PC-3 (cell line): ENCODE measurements around the gene UNC93B1. TPM values are rescaled to one million over a fixed set of nuclear protein-coding genes. Genes with fewer than 3 reads are reported as not detected.
"Not testable (repeated sequence)": the region's sequence is repeated elsewhere in the genome, so short reads cannot be mapped to it uniquely, and the experiment has no call there.

ENCODE experiments used
- ATAC-seq: fragments of 200-7000 bp; cut with Tn5 transposase; 2 replicates; pipeline ENCODE4 v1.9.1; 2020; ENCODE audit warnings: mild to moderate bottlenecking, moderate library complexity
- BruUV-seq: library from RNA; stranded (reverse); fragments of 400-500 nt; replicated peaks from 2 replicates; lab custom pipeline; 2021; lab: Mats Ljungman, UMichigan
- CTCF ChIA-PET: fragments of 300-600 bp; sonication (Branson Sonifier 250); formaldehyde crosslinking; loops from one replicate; lab custom pipeline; 2022; ENCODE audit warnings: antibody characterized with exemption; lab: Charles Lee
- POLR2A ChIA-PET: fragments of 300-600 bp; sonication (Branson Sonifier 250); formaldehyde crosslinking; loops from one replicate; lab custom pipeline; 2022; ENCODE audit warnings: antibody characterized with exemption; ENCODE audit not compliant: unreplicated experiment; lab: Charles Lee
- DNase-seq: peaks from one replicate; pipeline ENCODE4 v3.0.0-alpha.2; 2015
- H2AFZ ChIP-seq: fragments of 300-600 bp; sonication (generic); 2 replicates; pipeline ENCODE4 v1.6.0; 2016; ENCODE audit warnings: antibody characterized with exemption, low read length
- H3F3A ChIP-seq: fragments of 300-600 bp; sonication (generic); one replicate; pipeline ENCODE4 v1.6.0; 2017; ENCODE audit warnings: antibody characterized with exemption, low read length, control low read depth, mild to moderate bottlenecking; ENCODE audit not compliant: unreplicated experiment
- H3K27ac ChIP-seq: fragments of 300-600 bp; sonication (generic); 2 replicates; pipeline ENCODE4 v1.5.1; 2016; ENCODE audit warnings: mild to moderate bottlenecking, low read length
- H3K27me3 ChIP-seq: fragments of 300-600 bp; sonication (generic); 2 replicates; pipeline ENCODE4 v1.6.1; 2016; ENCODE audit warnings: low read length, mixed read lengths
- H3K36me3 ChIP-seq: fragments of 300-600 bp; sonication (generic); 2 replicates; pipeline ENCODE4 v1.6.1; 2016; ENCODE audit warnings: low read depth, mixed run types, low read length, mixed read lengths
- H3K4me1 ChIP-seq: fragments of 300-600 bp; sonication (generic); 2 replicates; pipeline ENCODE4 v1.5.1; 2016; ENCODE audit warnings: low read length; ENCODE audit not compliant: insufficient read depth
- H3K4me2 ChIP-seq: fragments of 300-600 bp; sonication (generic); 2 replicates; pipeline ENCODE4 v1.6.0; 2016; ENCODE audit warnings: low read length
- H3K4me3 ChIP-seq: fragments of 300-600 bp; sonication (generic); 2 replicates; pipeline ENCODE4 v1.5.1; 2016; ENCODE audit warnings: mild to moderate bottlenecking, low read length, mixed read lengths
- H3K79me2 ChIP-seq: fragments of 300-600 bp; sonication (generic); 2 replicates; pipeline ENCODE4 v1.6.1; 2017; ENCODE audit warnings: low read length, mixed read lengths
- H3K9ac ChIP-seq: fragments of 300-600 bp; sonication (generic); 2 replicates; pipeline ENCODE4 v1.6.0; 2016; ENCODE audit warnings: mild to moderate bottlenecking, low read length
- H3K9me2 ChIP-seq: fragments of 300-600 bp; sonication (generic); replicated peaks from 2 replicates; pipeline ENCODE4 v1.6.1; 2016; ENCODE audit warnings: mixed run types, low read length, mixed read lengths
- H3K9me3 ChIP-seq: fragments of 300-600 bp; sonication (generic); 2 replicates; pipeline ENCODE4 v1.6.1; 2016; ENCODE audit warnings: low read length, mixed read lengths
- H4K20me1 ChIP-seq: fragments of 300-600 bp; sonication (generic); 2 replicates; pipeline ENCODE4 v1.6.1; 2016; ENCODE audit warnings: low read length, mixed read lengths
- EZH2 ChIP-seq: fragments of 300-600 bp; sonication (generic); IDR thresholded peaks from one replicate; pipeline ENCODE4 v1.6.1; 2017; ENCODE audit warnings: antibody characterized with exemption, mild to moderate bottlenecking, low read length; ENCODE audit not compliant: unreplicated experiment
- EZH2phosphoT487 ChIP-seq: fragments of 300-600 bp; sonication (generic); IDR thresholded peaks from 2 replicates; pipeline ENCODE4 v1.6.1; 2018; ENCODE audit warnings: mild to moderate bottlenecking, antibody characterized with exemption, low read length, borderline replicate concordance
- intact Hi-C: fragments of 100-400 bp; cut with micrococcal nuclease; formaldehyde crosslinking; loops from 2 replicates; pipeline ENCODE4 v1.9.0; 2023
- total RNA-seq: library from RNA; depleted of rRNA; stranded (reverse); fragments of >200 nt; gene quantifications from 2 replicates; pipeline ENCODE4 v1.2.3, GENCODE V29; 2014
- TF ChIP-seq, protein P1 (sequence below): fragments of 300-600 bp; sonication (generic); conservative IDR thresholded peaks from 2 replicates; pipeline ENCODE4 v1.5.1; 2017; ENCODE audit warnings: antibody characterized with exemption, low read depth, mild to moderate bottlenecking, low read length

The UNC93B1 gene
- total RNA-seq, 1 experiment from 2014 or later = 66.8 TPM

DNA sequence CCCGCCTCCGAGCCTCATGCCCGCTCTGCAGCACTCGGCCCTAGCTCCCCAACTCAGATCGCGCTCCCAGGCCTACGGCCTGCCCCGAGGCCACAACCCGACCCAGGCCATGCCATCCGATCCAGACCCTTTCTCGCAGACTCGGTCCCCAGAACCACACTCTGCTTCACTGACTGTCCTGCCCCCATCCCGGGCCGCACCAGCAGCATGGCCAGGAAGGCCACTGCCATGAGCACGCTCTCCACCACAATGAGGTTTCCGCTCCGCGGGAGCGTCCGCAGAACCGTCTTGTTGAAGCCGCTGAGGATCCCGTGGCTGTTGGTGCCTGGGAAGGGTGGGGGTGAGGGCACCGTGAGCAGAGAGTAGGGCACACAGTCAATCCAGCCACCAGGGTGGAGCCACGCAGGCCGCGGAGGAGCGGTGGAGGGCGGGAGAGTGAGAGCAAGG lies 6.4 kb downstream of the UNC93B1 start:
- CTCF ChIA-PET = interaction anchor here (0.6 kb wide), 1 partner anchor 60 kb away, joined by 3 read pairs; no protein-coding TSS in a partner anchor
- Histone ChIP-seq H3K4me3 (no peak overlapping the region), H3K9ac (no peak overlapping the region), H3K9me3 (no peaks in the 10 kb centered on the region), H3K4me2 (no peak overlapping the region), H3K27ac (no peak overlapping the region), H3F3A (no peaks in the 10 kb centered on the region), H3K9me2 (no peaks in the 10 kb centered on the region), H3K36me3 (no peaks in the 10 kb centered on the region), H4K20me1 (no peaks in the 10 kb centered on the region), H3K27me3 (no peaks in the 10 kb centered on the region), H3K79me2 (no peaks in the 10 kb centered on the region), H3K4me1 (peaks cover under 1% of the 10 kb centered on the region; the same call in 1 of the 2 replicates), H2AFZ (no peak overlapping the region)
- no peak for TF ChIP-seq EZH2phosphoT487
- TF ChIP-seq, protein P1, sequence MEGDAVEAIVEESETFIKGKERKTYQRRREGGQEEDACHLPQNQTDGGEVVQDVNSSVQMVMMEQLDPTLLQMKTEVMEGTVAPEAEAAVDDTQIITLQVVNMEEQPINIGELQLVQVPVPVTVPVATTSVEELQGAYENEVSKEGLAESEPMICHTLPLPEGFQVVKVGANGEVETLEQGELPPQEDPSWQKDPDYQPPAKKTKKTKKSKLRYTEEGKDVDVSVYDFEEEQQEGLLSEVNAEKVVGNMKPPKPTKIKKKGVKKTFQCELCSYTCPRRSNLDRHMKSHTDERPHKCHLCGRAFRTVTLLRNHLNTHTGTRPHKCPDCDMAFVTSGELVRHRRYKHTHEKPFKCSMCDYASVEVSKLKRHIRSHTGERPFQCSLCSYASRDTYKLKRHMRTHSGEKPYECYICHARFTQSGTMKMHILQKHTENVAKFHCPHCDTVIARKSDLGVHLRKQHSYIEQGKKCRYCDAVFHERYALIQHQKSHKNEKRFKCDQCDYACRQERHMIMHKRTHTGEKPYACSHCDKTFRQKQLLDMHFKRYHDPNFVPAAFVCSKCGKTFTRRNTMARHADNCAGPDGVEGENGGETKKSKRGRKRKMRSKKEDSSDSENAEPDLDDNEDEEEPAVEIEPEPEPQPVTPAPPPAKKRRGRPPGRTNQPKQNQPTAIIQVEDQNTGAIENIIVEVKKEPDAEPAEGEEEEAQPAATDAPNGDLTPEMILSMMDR = no peak
- no peak for TF ChIP-seq EZH2
- DNase-seq (no peak), ATAC-seq (no peak)
- intact Hi-C loops = no loop called here
- BruUV-seq = no TSS peak
- POLR2A ChIA-PET = no interaction called here

DNA sequence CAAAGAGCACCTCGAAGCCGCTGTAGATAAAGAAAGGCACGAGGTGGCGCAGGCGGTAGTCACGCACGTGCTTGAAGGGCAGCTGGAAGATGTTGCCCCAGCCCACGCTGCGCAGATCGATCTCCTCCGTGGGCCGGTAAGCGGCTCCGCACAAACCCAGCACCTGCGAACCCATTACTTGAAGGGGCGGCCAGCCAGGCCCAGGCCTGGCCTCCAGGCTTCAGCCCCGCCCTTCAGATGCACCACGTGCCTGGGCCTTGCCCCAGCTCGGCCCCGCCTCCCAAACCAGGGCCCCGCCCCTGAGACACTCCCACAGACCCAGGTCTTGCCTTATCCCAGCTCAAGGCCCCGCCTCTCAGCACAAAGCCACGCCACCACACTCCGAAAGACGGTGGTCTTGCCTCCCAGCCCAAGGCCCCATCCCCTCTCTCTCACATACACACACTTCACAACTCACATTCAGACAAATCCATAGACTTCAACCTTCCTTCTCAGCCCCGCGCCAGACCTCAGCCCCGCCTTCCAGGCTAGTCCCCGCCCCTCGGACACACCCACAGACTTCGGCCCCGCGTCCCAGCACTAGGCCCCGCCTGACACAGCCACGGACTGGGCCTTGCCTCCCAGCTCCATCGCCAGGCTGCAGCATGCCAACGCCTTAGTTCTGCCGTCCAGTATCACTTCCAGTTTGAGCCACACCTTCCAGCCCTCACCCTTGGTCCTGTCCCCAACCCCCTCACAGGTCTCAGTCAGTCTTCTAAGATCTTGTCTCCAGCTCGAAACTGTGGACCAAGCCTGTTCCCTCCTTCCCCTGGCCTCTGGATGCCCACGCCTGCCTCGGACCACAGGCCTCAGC lies 7.0 kb downstream of the UNC93B1 start:
- Histone ChIP-seq H3K27me3 (no peaks in the 10 kb centered on the region), H3K36me3 (no peaks in the 10 kb centered on the region), H2AFZ (no peak overlapping the region), H3K9ac (no peak overlapping the region), H3K4me3 (no peak overlapping the region), H3K27ac (no peak overlapping the region), H4K20me1 (no peaks in the 10 kb centered on the region), H3K4me2 (no peak overlapping the region), H3K9me2 (no peaks in the 10 kb centered on the region), H3K4me1 (no peaks in the 10 kb centered on the region), H3F3A (no peaks in the 10 kb centered on the region), H3K79me2 (no peaks in the 10 kb centered on the region), H3K9me3 (no peaks in the 10 kb centered on the region)
- ChIA-PET POLR2A (no interaction called here), CTCF (no interaction called here)
- DNase-seq (peak; percentile 56), ATAC-seq (peak; percentile 85)
- intact Hi-C loops = no loop called here
- BruUV-seq = no TSS peak
- TF ChIP-seq EZH2 (no peak), EZH2phosphoT487 (no peak)
- TF ChIP-seq, protein P1 = no peak

DNA sequence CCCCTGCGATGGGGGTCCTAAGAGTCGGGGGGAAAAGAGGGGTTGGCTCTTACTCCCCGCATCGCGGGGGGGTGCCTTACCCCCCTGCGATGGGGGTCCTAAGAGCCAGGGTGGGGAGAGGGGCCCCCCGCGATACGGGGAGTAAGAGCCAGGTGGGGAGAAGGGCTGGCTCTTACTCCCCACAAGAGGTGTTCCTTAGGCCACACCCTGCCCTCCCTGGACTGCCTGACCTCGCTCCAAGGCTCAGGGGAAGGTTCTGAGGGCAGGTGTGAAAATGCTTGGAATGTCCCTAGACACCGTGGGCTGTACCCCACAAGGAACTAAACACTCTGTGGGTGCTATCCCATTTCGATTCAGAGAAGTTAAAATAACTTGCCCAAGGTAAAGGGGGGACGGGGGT lies 7.8 kb downstream of the UNC93B1 start:
- no peak overlapping the region for H3K27ac ChIP-seq
- TF ChIP-seq, protein P1 = no peak
- TF ChIP-seq EZH2 (no peak), EZH2phosphoT487 (no peak)
- no peaks in the 10 kb centered on the region for H3K79me2 ChIP-seq
- no peak overlapping the region for H3K9ac ChIP-seq
- no peaks in the 10 kb centered on the region for H3K9me2 ChIP-seq
- H2AFZ ChIP-seq = no peak overlapping the region
- POLR2A ChIA-PET = no interaction called here
- no peaks in the 10 kb centered on the region for H3K27me3 ChIP-seq
- intact Hi-C loops = no loop called here
- H4K20me1 ChIP-seq = no peaks in the 10 kb centered on the region
- CTCF ChIA-PET = no interaction called here
- ATAC-seq = no peak
- BruUV-seq = no TSS peak
- H3K4me2 ChIP-seq = no peak overlapping the region
- H3K4me3 ChIP-seq = no peak overlapping the region
- no peaks in the 10 kb centered on the region for H3K9me3 ChIP-seq
- no peaks in the 10 kb centered on the region for H3K36me3 ChIP-seq
- H3K4me1 ChIP-seq = no peaks in the 10 kb centered on the region
- H3F3A ChIP-seq = no peaks in the 10 kb centered on the region
- DNase-seq = no peak

DNA sequence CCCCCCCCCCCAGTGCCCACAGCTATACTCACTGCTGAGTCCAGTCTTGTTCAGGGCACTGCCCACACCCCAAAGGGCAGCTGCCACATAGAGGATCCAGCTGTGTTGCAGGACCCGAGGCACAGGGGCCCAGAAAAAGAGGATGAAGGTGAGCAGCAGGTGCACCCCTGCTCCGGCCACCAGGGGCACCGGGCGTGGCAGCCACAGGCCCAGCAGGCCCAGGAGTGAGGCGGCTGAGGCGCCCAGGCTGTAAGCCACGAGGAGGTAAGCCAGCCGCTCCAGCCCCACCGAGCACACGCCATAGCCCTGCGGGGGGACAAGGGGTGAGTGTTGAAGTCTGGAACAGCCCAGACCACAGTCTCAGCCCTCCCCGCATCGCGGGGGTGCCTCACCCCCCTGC lies 8.3 kb downstream of the UNC93B1 start:
- H3K9ac ChIP-seq, H3K27me3 ChIP-seq, H3K4me1 ChIP-seq, H2AFZ ChIP-seq, CTCF ChIA-PET, intact Hi-C loops, H3K9me2 ChIP-seq, H3K9me3 ChIP-seq, H3K79me2 ChIP-seq, DNase-seq, H3K4me2 ChIP-seq, POLR2A ChIA-PET, BruUV-seq, H3K27ac ChIP-seq, H4K20me1 ChIP-seq, H3K4me3 ChIP-seq, H3K36me3 ChIP-seq, H3F3A ChIP-seq, ATAC-seq: not testable (repeated sequence)
